Trophoblast cell (in vitro differentiated cells and primary cell): ENCODE results near the gene C1QA.

Experiments used
- DNase-seq, 2 donors: peaks; one replicate each; pipeline ENCODE4 v3.0.0-alpha.2; 2016
- H2AFZ ChIP-seq: 2 replicates; pipeline ENCODE4 v1.6.1; 2013; ENCODE audit warnings: low read length, moderate library complexity, mild to moderate bottlenecking; ENCODE audit not compliant: insufficient read depth, poor library complexity
- H2AK5ac ChIP-seq: 2 replicates; pipeline ENCODE4 v1.6.1; 2013; ENCODE audit warnings: mild to moderate bottlenecking, low read length
- H2BK120ac ChIP-seq: 2 replicates; pipeline ENCODE4 v1.6.1; 2013; ENCODE audit warnings: low read length, mild to moderate bottlenecking, moderate library complexity; ENCODE audit not compliant: insufficient read depth, poor library complexity
- H2BK12ac ChIP-seq: 2 replicates; pipeline ENCODE4 v1.6.1; 2013; ENCODE audit warnings: mild to moderate bottlenecking, low read length, moderate library complexity
- H2BK5ac ChIP-seq: 2 replicates; pipeline ENCODE4 v1.6.1; 2013; ENCODE audit warnings: low read length, low read depth, moderate library complexity, mild to moderate bottlenecking; ENCODE audit not compliant: poor library complexity
- H3K14ac ChIP-seq: 2 replicates; pipeline ENCODE4 v1.6.1; 2013; ENCODE audit warnings: mild to moderate bottlenecking, low read length
- H3K18ac ChIP-seq: 2 replicates; pipeline ENCODE4 v1.6.1; 2013; ENCODE audit warnings: mild to moderate bottlenecking, low read length
- H3K23ac ChIP-seq: 2 replicates; pipeline ENCODE4 v1.6.1; 2013; ENCODE audit warnings: low read length
- H3K27ac ChIP-seq: 2 replicates; pipeline ENCODE4 v1.5.1; 2013; ENCODE audit warnings: low read depth, mild to moderate bottlenecking, inconsistent platforms, low read length, moderate library complexity
- H3K27me3 ChIP-seq: 2 replicates; pipeline ENCODE4 v1.6.1; 2013; ENCODE audit warnings: inconsistent platforms, mild to moderate bottlenecking, low read length, moderate library complexity; ENCODE audit not compliant: insufficient read depth
- H3K36me3 ChIP-seq, 2 experiments: 1 replicate in 1 of 2; 2 replicates in 1 of 2; pipeline ENCODE4 v1.6.1; 2013; ENCODE audit warnings: low read length in 2 of 2, mild to moderate bottlenecking in 2 of 2, moderate library complexity in 1 of 2; ENCODE audit not compliant: insufficient read depth in 2 of 2, control insufficient read depth in 1 of 2
- H3K4ac ChIP-seq: 2 replicates; pipeline ENCODE4 v1.6.1; 2013; ENCODE audit warnings: low read depth, mild to moderate bottlenecking, low read length, moderate library complexity
- H3K4me1 ChIP-seq, 2 experiments: 1 replicate in 1 of 2; 2 replicates in 1 of 2; pipeline ENCODE4 v1.6.1; 2013; ENCODE audit warnings: low read length in 2 of 2, mild to moderate bottlenecking in 2 of 2, moderate library complexity in 1 of 2; ENCODE audit not compliant: insufficient read depth in 2 of 2, control insufficient read depth in 1 of 2
- H3K4me2 ChIP-seq: 2 replicates; pipeline ENCODE4 v1.6.1; 2013; ENCODE audit warnings: inconsistent platforms, mild to moderate bottlenecking, low read length, moderate library complexity
- H3K4me3 ChIP-seq: 2 replicates; pipeline ENCODE4 v1.5.1; 2013; ENCODE audit warnings: mild to moderate bottlenecking, low read depth, low read length, inconsistent platforms
- H3K79me1 ChIP-seq: one replicate; pipeline ENCODE4 v1.6.1; 2013; ENCODE audit warnings: low read length
- H3K79me2 ChIP-seq: 2 replicates; pipeline ENCODE4 v1.6.1; 2013; ENCODE audit warnings: low read length, mild to moderate bottlenecking; ENCODE audit not compliant: control insufficient read depth, insufficient read depth, poor library complexity
- H3K9ac ChIP-seq: 2 replicates; pipeline ENCODE4 v1.6.1; 2013; ENCODE audit warnings: mild to moderate bottlenecking, low read length
- H3K9me3 ChIP-seq: 2 replicates; pipeline ENCODE4 v1.6.1; 2013; ENCODE audit warnings: low read depth, mild to moderate bottlenecking, control low read depth, inconsistent platforms, low read length; ENCODE audit not compliant: insufficient read depth
- H4K12ac ChIP-seq: 2 replicates; pipeline ENCODE4 v1.6.1; 2013; ENCODE audit warnings: low read depth, mild to moderate bottlenecking, low read length, moderate library complexity
- H4K8ac ChIP-seq: 2 replicates; pipeline ENCODE4 v1.6.1; 2013; ENCODE audit warnings: low read depth, mild to moderate bottlenecking, low read length, moderate library complexity
- H4K91ac ChIP-seq: one replicate; pipeline ENCODE4 v1.6.1; 2013; ENCODE audit warnings: low read depth, mild to moderate bottlenecking, low read length, moderate library complexity
- WGBS: extraction: QIAGEN DNeasy Blood & Tissue Kit; methylation state at CpG from one replicate; pipeline ENCODE4 v1.1.7; 2013; ENCODE audit warnings: missing lambda C conversion rate; ENCODE audit not compliant: insufficient read length, insufficient coverage; ENCODE audit errors: extremely low coverage; 5-methylcytosine and 5-hydroxymethylcytosine counted together

C1QA gene

DNA sequence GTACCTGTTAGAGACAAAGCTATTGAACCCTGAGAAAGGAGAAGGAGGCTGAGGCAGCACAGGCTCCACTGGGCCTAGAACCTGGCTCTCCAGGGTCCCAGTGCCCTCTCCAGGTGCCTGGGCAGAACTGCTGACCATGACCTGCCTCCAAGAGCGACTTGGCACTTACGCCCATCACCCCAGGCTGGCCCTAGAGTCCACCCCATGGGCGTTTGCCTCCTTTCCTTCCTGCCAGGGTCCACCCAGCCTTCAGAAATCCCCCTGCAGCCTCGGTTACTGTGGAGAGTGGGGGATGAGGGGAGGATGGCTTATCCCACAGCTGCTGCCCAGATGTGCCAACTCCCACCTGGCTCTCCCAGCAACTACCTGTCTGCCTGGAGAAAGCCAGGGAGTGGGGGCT lies 14.7 kb upstream of the C1QA start:
- no peaks in the 10 kb centered on the region for H3K79me1 ChIP-seq
- no peaks in the 10 kb centered on the region for H3K79me2 ChIP-seq
- no peak overlapping the region for H3K4ac ChIP-seq
- H3K9ac ChIP-seq: no peak overlapping the region
- DNase-seq: no peak
- no peak overlapping the region for H3K4me2 ChIP-seq
- no peak overlapping the region for H2AK5ac ChIP-seq
- H3K18ac ChIP-seq: no peak overlapping the region
- no peak overlapping the region for H3K14ac ChIP-seq
- no peak overlapping the region for H4K91ac ChIP-seq
- H3K36me3 ChIP-seq: no peaks in the 10 kb centered on the region
- no peak overlapping the region for H3K27ac ChIP-seq
- H3K4me1 ChIP-seq: no peaks in the 10 kb centered on the region
- no peaks in the 10 kb centered on the region for H3K27me3 ChIP-seq
- H3K23ac ChIP-seq: no peak overlapping the region
- H4K12ac ChIP-seq: no peak overlapping the region
- H3K4me3 ChIP-seq: no peak overlapping the region
- no peak overlapping the region for H2BK5ac ChIP-seq
- H2BK120ac ChIP-seq: no peak overlapping the region
- H2BK12ac ChIP-seq: no peak overlapping the region
- no peak overlapping the region for H4K8ac ChIP-seq
- no peak overlapping the region for H2AFZ ChIP-seq
- WGBS: no CpG with 5 or more reads among the region's 4 CpGs
- no peaks in the 10 kb centered on the region for H3K9me3 ChIP-seq

DNA sequence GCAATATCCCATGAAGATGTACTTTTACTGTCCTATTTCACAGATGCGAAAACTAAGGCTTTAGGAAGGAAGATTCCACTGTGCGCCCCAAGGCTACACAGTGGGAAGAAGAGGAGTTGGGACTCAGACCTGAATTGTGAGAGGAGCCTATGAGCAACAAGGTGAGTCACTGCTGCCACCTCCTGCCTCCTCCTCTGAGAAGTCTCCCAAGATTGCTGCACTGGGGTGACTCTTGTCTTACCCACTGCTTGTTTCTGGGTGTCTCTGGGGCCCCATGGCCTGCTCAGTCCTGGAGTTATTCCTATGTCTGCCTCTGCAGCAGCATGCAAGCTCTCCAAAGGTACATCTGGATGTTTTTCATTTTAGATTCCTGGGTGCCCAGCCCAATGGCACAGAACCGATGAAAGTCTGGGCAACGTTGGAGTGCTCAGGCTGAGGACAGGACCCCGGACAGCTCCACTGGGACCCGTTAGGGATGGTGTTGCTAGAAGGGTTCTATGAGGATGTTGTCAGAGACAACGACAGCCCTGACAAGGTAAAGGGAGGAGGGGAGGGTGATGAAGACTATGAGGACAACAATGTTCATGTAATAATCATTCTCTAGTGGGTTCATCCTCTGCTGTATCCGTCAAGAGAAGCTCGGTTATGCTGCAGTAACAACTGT lies 11.0 kb upstream of the C1QA start:
- no peak overlapping the region for H3K4me2 ChIP-seq
- H3K4ac ChIP-seq: no peak overlapping the region
- no peak overlapping the region for H2BK5ac ChIP-seq
- no peak overlapping the region for H4K91ac ChIP-seq
- no peak overlapping the region for H3K14ac ChIP-seq
- no peaks in the 10 kb centered on the region for H3K36me3 ChIP-seq
- no peaks in the 10 kb centered on the region for H3K79me1 ChIP-seq
- H3K27ac ChIP-seq: no peak overlapping the region
- H3K9me3 ChIP-seq: no peaks in the 10 kb centered on the region
- no peaks in the 10 kb centered on the region for H3K4me1 ChIP-seq
- H2BK12ac ChIP-seq: no peak overlapping the region
- no peak overlapping the region for H2AFZ ChIP-seq
- no peak overlapping the region for H2BK120ac ChIP-seq
- no peaks in the 10 kb centered on the region for H3K27me3 ChIP-seq
- H3K79me2 ChIP-seq: no peaks in the 10 kb centered on the region
- no peak for DNase-seq
- no peak overlapping the region for H3K18ac ChIP-seq
- no peak overlapping the region for H3K4me3 ChIP-seq
- H3K23ac ChIP-seq: no peak overlapping the region
- WGBS: no CpG with 5 or more reads among the region's 9 CpGs
- no peak overlapping the region for H4K8ac ChIP-seq
- no peak overlapping the region for H4K12ac ChIP-seq
- H2AK5ac ChIP-seq: no peak overlapping the region
- H3K9ac ChIP-seq: no peak overlapping the region

DNA sequence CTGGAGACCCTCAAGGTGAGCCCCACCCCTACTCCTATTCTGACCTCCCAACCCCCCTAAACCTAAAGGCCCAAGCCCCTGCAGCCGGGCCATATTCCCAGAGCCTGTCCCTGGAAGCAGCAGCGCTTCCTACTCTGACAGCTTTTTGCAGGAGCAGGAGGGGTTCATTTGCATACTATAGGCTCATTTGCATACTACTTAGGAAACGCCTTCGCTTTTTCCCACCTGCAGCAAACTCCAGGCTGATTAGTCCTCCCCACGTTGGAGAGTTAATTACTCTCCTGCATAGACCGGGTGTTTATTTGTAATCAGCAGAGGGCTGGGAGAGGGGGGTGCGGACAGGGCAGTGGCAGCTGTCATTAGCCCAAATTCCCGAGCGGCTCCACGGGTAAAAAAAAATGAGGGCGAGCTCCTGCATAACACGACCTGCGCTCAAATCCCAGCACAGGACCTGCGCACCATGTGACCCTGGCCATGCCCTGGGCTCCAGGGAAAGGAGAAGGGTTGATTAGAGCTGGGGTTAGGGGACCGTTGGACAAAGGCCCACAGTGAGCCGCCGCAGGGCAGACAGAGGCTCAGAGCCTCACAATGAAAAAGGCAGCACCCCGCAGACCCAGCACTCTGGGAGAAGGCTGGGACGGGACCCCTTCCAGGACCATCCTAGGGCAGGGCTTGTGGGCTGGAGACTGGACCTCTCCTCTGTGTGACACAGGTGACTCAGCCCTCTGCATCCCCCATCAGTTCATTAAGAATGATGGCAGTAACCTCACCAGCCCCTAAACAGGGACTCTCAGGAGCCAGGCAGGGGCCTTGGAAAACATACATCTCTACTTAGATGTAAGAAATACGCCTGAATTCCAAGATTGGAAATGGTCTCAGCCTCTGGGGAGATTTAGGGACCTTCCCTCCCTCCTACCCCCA lies 9.9 kb upstream of the C1QA start:
- H2AK5ac ChIP-seq: no peak overlapping the region
- DNase-seq: no peak
- H3K27me3 ChIP-seq: no peaks in the 10 kb centered on the region
- H3K23ac ChIP-seq: no peak overlapping the region
- H3K9ac ChIP-seq: no peak overlapping the region
- no peak overlapping the region for H4K12ac ChIP-seq
- H2AFZ ChIP-seq: no peak overlapping the region
- no peaks in the 10 kb centered on the region for H3K79me1 ChIP-seq
- no peak overlapping the region for H4K8ac ChIP-seq
- H3K14ac ChIP-seq: no peak overlapping the region
- H2BK12ac ChIP-seq: no peak overlapping the region
- H3K79me2 ChIP-seq: no peaks in the 10 kb centered on the region
- H2BK5ac ChIP-seq: no peak overlapping the region
- H3K18ac ChIP-seq: no peak overlapping the region
- H4K91ac ChIP-seq: no peak overlapping the region
- H3K4me3 ChIP-seq: no peak overlapping the region
- no peak overlapping the region for H3K4ac ChIP-seq
- no peaks in the 10 kb centered on the region for H3K9me3 ChIP-seq
- no peaks in the 10 kb centered on the region for H3K4me1 ChIP-seq
- H3K36me3 ChIP-seq: no peaks in the 10 kb centered on the region
- H2BK120ac ChIP-seq: no peak overlapping the region
- no CpG with 5 or more reads among the region's 20 CpGs for WGBS
- H3K27ac ChIP-seq: no peak overlapping the region
- no peak overlapping the region for H3K4me2 ChIP-seq

DNA sequence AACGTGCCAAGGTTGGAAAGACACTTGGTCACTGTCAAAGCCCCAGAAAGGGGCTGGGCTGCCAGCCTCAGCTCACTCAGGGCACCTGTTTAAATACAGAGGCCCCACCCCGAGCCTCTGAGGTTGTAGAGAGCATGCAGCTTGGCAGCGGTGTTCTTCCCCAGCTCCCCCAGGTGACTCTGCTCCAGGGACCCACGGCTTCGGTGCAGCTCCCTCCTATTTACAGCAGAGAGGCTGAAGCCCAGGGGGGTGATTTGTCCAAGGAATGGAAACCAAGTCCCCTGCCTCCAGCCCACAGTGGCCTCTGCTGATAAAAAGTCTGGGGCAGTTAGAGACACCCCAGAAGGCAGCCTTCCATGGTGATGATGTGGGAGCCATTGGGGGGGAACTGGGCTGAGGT lies 9.1 kb upstream of the C1QA start:
- Histone ChIP-seq H3K18ac (no peak overlapping the region), H3K4me1 (no peaks in the 10 kb centered on the region)
- WGBS: no CpG with 5 or more reads among the region's 5 CpGs

More for the DNA sequence above, 9.1 kb upstream of the C1QA start:
- Histone ChIP-seq H2BK5ac (no peak overlapping the region), H4K8ac (no peak overlapping the region), H3K4me3 (no peak overlapping the region), H2BK120ac (no peak overlapping the region), H3K14ac (no peak overlapping the region), H2AK5ac (no peak overlapping the region), H3K4ac (no peak overlapping the region), H3K27me3 (no peaks in the 10 kb centered on the region), H3K9me3 (no peaks in the 10 kb centered on the region), H3K79me2 (no peaks in the 10 kb centered on the region), H2BK12ac (no peak overlapping the region), H3K27ac (no peak overlapping the region), H3K79me1 (no peaks in the 10 kb centered on the region), H3K23ac (no peak overlapping the region), H3K36me3 (no peaks in the 10 kb centered on the region), H3K9ac (no peak overlapping the region), H2AFZ (no peak overlapping the region), H4K91ac (no peak overlapping the region), H4K12ac (no peak overlapping the region), H3K4me2 (no peak overlapping the region)
- DNase-seq: no peak
